T-helper 1 cell treated with Interleukin-12 subunit alpha and Interleukin-12 subunit beta and Interleukin-4 antibody, amounts not matched to agents 30 μg/mL and 1 μg/mL, for 36 hours (primary cell): ENCODE data around the gene ARHGEF4.

Experiments
- H3K27ac Mint-ChIP-seq: one replicate; pipeline ENCODE4 v1.8.0; 2021; ENCODE audit warnings: mild to moderate bottlenecking, mixed read lengths
- H3K27me3 Mint-ChIP-seq: one replicate; pipeline ENCODE4 v1.8.0; 2021; ENCODE audit warnings: low read depth, mixed read lengths
- H3K36me3 Mint-ChIP-seq: one replicate; pipeline ENCODE4 v1.8.0; 2021; ENCODE audit warnings: low read depth, mixed read lengths
- H3K4me1 Mint-ChIP-seq: one replicate; pipeline ENCODE4 v1.8.0; 2021; ENCODE audit warnings: low read depth, mixed read lengths
- H3K4me3 Mint-ChIP-seq: one replicate; pipeline ENCODE4 v1.8.0; 2021; ENCODE audit warnings: mild to moderate bottlenecking, moderate library complexity, mixed read lengths
- H3K9me3 Mint-ChIP-seq: one replicate; pipeline ENCODE4 v1.8.0; 2021; ENCODE audit warnings: mixed read lengths

ARHGEF4 gene

GRCh38 chr2:131041402-131042147 lies 204.9 kb downstream of the ARHGEF4 start:
- Mint-ChIP-seq H3K27ac (no peak overlapping the region), H3K36me3 (no peaks in the 10 kb centered on the region), H3K4me1 (peaks cover 9% of the 10 kb centered on the region), H3K9me3 (no peaks in the 10 kb centered on the region), H3K27me3 (peaks cover 25% of the 10 kb centered on the region), H3K4me3 (no peak overlapping the region)

DNA sequence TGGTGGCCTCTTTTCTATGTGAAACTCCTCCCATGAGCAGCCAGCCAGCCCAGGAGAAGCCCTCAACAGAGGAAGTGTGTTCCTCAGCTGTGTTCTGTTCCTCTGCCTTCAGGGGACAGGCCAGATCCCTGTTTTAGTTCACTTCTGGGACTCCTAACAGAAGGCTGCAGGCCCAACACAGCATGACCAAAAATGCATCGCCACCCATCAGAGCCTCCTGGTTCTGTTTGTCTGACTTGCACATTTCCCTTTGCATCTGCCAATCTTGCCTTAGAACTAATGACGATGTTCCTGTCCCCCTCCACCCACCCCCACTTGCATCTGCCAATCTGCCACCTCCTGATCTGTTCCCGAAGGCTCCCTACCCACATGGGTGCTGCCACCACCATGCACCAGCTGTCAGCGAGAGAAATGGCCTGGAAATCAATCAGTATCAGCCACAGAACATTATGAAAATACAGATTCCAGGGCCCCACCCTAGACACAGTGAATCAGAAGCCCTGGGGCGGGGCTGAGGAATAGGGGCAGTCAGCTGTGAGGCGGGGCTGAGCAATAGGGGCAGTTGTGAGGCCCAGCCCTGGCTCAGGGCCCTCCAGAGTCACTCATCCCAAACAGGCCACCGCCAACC lies 205.5 kb downstream of the ARHGEF4 start:
- H3K4me3 Mint-ChIP-seq: no peak overlapping the region
- H3K4me1 Mint-ChIP-seq: peaks cover 9% of the 10 kb centered on the region
- H3K36me3 Mint-ChIP-seq: no peaks in the 10 kb centered on the region
- H3K27me3 Mint-ChIP-seq: peaks cover 18% of the 10 kb centered on the region
- H3K27ac Mint-ChIP-seq: no peak overlapping the region
- H3K9me3 Mint-ChIP-seq: no peaks in the 10 kb centered on the region

DNA sequence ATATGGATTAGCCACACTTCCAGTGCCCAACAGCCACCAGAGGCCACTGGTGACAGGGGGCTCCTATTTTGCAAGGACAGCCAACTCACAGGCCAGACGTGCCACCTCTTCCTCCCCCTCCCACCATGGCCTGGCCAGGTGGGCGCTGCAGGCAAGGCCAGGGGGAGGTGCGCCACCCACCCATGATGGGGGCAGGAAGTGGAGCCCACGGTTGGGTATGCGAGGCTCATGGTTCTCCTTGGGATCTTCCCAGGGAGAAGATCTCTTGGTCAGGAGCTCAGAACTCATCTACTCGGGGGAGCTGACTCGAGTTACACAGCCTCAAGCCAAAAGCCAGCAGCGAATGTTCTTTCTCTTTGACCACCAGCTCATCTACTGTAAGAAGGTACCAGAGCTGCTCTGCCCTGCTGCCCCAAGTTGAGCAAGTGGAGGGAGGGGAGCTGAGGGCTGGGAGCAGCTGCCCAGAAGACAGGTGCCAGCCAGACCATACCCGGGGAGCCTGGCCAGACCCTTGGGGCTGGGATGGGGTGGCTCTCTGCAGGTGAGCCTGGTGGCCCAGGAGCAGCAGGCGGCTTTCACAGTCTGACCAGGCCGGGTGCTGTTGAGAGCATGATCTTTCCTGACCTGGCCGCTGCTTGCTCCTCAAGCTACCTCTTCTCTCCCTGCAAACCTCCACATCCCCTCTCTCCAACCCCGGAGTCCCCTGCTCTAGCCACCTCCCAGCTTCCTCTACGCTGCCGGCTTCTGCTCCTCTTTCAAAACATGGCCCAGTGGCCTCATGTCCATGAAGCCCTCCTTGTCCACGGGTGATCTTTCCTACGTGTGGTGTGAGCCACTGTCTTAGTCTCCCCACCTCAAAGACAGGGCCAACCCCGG lies 206.7 kb downstream of the ARHGEF4 start:
- Mint-ChIP-seq H3K4me3 (no peak overlapping the region), H3K36me3 (peaks cover 3% of the 10 kb centered on the region), H3K27ac (no peak overlapping the region), H3K9me3 (no peaks in the 10 kb centered on the region), H3K27me3 (peaks cover 10% of the 10 kb centered on the region), H3K4me1 (peaks cover 9% of the 10 kb centered on the region)

- Mint-ChIP-seq H3K4me3 (no peak overlapping the region), H3K9me3 (no peaks in the 10 kb centered on the region), H3K27me3 (peaks cover 7% of the 10 kb centered on the region), H3K36me3 (peaks cover 3% of the 10 kb centered on the region), H3K4me1 (peaks cover 9% of the 10 kb centered on the region), H3K27ac (no peak overlapping the region)
Measured at GRCh38 chr2:131044075-131044756, 207.5 kb downstream of the ARHGEF4 start.

DNA sequence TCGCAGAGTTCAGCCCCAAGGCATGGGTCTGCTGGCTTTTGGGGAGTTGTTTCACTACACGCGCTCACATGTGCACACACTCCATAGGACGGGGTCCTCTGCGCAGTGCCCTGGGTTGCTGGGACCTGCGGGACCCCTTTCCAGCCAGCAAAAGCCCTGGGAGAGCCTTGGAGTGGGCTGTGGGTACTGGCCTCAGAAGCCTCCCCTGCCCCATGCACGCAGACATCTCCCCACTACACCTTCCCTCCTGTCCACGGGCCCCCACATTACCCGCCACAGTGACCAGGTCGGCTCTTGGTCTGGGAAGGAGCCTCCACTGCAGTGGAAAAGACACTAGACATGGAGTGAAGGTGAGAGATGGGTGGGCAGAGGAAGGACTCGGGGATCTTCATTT lies 208.0 kb downstream of the ARHGEF4 start:
- Mint-ChIP-seq H3K27me3 (peaks cover 7% of the 10 kb centered on the region), H3K36me3 (peaks cover 3% of the 10 kb centered on the region), H3K4me3 (no peak overlapping the region), H3K9me3 (no peaks in the 10 kb centered on the region), H3K27ac (no peak overlapping the region), H3K4me1 (peaks cover 9% of the 10 kb centered on the region)

- H3K4me1 Mint-ChIP-seq: peaks cover 9% of the 10 kb centered on the region
- H3K4me3 Mint-ChIP-seq: no peak overlapping the region
- peaks cover 7% of the 10 kb centered on the region for H3K27me3 Mint-ChIP-seq
- peaks cover 7% of the 10 kb centered on the region for H3K36me3 Mint-ChIP-seq
- H3K27ac Mint-ChIP-seq: no peak overlapping the region
- H3K9me3 Mint-ChIP-seq: no peaks in the 10 kb centered on the region
Measured at GRCh38 chr2:131045286-131046027, 208.7 kb downstream of the ARHGEF4 start.

DNA sequence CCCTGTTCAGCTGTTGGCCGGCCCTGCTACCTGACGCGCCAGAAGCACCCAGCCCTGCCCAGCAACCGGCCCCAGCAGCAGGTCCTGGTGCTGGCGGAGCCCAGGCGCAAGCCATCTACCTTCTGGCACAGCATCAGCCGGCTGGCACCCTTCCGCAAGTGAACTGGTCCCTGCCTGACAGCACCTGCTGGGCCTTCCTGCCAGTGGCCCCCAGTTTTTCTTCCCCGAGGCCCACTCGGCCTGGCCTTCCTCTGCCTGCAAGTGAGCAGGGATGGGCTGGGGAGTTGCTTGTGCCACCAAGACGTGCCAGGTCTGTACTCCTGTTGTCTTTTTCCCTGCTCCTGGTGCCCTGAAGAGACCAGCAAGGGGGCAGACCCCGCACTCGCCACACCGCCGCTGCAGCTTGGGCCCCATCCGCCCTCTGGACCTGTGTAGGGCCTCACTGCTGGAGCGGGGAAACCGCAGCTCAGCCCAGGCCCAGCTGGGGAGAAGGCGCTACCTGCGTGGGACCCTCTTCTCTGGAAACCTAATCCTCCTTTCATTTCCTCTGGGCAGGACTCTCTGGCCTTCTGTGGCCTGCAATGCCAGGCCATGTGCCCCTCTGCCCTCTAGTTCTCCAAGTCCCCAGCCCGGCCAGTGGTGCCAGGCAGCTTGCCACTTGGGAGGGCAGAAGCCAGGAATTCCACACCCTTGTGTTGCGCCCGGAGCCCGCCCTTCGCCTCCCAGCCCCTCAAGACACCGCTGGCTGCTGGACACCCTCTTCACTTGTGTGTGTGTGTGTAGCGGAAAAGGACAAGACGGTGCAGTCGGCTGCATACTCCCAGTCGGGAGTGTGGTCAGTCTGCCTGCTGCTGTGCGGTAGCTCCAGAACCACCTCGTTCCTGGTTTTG lies 209.6 kb downstream of the ARHGEF4 start:
- Mint-ChIP-seq H3K4me1 (peaks cover 5% of the 10 kb centered on the region), H3K27me3 (peaks cover 1% of the 10 kb centered on the region), H3K27ac (no peak overlapping the region), H3K9me3 (no peaks in the 10 kb centered on the region), H3K4me3 (no peak overlapping the region), H3K36me3 (peaks cover 7% of the 10 kb centered on the region)

GRCh38 chr2:131046918-131047652 lies 210.4 kb downstream of the ARHGEF4 start:
- Mint-ChIP-seq H3K27me3 (no peaks in the 10 kb centered on the region), H3K9me3 (no peaks in the 10 kb centered on the region), H3K27ac (no peak overlapping the region), H3K4me1 (peaks cover 3% of the 10 kb centered on the region), H3K36me3 (peaks cover 13% of the 10 kb centered on the region), H3K4me3 (no peak overlapping the region)

DNA sequence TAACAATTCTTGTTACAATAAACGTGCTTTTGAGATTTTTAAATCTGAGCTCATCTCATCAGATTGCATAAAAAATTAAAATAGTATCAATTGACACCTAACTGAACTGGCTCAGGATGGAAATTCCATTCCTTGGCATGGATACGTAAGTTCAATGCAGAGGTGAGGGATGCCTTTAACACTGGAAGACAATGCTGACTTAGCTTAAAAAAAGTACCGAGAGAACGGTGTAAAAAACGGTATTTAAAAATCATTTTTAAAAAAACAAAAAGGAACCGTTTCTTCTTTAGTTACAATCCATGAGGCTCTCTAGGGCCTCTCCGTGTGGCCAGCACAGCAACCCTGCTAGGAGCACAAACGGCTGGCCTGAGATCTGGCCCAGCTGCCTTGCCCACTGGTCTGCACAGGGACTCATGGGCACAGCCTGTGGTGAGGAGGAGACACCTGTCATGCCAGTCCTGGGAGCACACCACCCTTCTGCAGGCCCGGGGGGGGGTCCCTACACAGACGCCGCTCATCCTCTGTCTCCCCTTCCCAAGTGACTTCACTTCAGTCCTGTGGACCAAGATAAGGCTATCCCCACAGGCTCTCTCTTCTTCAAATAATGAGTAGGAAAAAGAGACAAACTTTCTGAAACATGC lies 211.3 kb downstream of the ARHGEF4 start:
- Mint-ChIP-seq H3K9me3 (no peaks in the 10 kb centered on the region), H3K27ac (no peak overlapping the region), H3K27me3 (no peaks in the 10 kb centered on the region), H3K4me1 (no peaks in the 10 kb centered on the region), H3K4me3 (no peak overlapping the region), H3K36me3 (peaks cover 20% of the 10 kb centered on the region)

- Mint-ChIP-seq H3K36me3 (peaks cover 23% of the 10 kb centered on the region), H3K4me1 (no peaks in the 10 kb centered on the region), H3K27ac (no peak overlapping the region), H3K4me3 (no peak overlapping the region), H3K27me3 (no peaks in the 10 kb centered on the region), H3K9me3 (no peaks in the 10 kb centered on the region)
Measured at GRCh38 chr2:131048641-131049040, 211.9 kb downstream of the ARHGEF4 start.

DNA sequence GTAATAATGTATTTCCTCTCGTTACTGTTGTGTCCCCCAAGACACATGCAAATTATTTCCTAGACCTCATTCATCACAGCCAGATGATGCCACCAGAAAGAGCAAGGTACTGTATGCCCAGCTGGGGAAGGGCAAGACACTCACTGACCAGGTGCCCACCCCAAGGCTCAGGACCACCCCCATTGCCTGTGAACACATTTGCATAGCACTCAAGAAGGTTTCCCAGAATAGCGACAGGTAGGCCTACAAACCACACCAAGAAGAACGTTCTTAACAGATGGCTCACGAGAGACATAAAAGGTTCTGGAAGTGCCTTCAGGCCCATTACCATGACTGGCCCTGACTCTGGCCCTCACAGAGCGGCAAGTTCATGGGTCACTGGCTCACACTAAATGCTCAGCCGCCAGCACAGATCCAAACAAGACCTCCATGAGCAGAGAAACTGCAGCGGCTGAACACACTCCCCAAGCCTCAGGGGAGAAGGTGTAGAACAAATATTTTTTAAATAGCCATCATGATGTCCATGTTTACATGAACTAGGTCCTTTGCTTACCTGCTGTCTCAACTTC lies 212.5 kb downstream of the ARHGEF4 start:
- no peak overlapping the region for H3K4me3 Mint-ChIP-seq
- H3K9me3 Mint-ChIP-seq: no peaks in the 10 kb centered on the region
- no peak overlapping the region for H3K27ac Mint-ChIP-seq
- H3K27me3 Mint-ChIP-seq: no peaks in the 10 kb centered on the region
- H3K36me3 Mint-ChIP-seq: peaks cover 23% of the 10 kb centered on the region
- H3K4me1 Mint-ChIP-seq: no peaks in the 10 kb centered on the region

DNA sequence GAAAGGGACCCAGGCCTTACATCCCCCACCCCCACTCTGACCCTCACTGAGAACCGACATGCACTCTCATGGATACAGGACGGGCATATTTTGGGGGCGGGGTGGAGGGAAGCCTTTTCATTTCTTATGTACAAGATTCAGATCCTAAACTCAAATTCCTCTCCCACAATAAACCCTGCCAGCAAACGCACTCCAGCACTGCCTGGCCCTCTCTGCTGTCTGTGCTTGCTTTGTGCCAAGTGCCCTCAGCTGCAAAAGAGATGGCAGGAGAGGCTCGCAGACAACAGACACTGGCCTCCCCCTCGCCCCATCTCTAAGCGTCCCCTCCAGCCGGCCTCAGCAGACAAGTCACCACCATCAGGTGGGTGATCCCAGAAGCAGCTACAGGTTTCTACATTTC lies 214.2 kb downstream of the ARHGEF4 start:
- H3K4me1 Mint-ChIP-seq: peaks cover under 1% of the 10 kb centered on the region
- H3K36me3 Mint-ChIP-seq: peaks cover 29% of the 10 kb centered on the region
- H3K4me3 Mint-ChIP-seq: no peak overlapping the region
- no peaks in the 10 kb centered on the region for H3K9me3 Mint-ChIP-seq
- H3K27me3 Mint-ChIP-seq: no peaks in the 10 kb centered on the region
- no peak overlapping the region for H3K27ac Mint-ChIP-seq
